HL-60 (cell line): ENCODE results near the gene SCFD1.

ENCODE experiments used
- DNase-seq, 2 experiments: peaks; one replicate each; pipeline ENCODE4 v3.0.0-alpha.2; 2010 to 2020; ENCODE audit warnings: low read depth in 1 of 2, low spot score in 1 of 2
- H3K27ac ChIP-seq: fragments of 250-450 bp; sonication (Bioruptor Pico); replicated peaks from 2 replicates; pipeline ENCODE4 v1.5.1; 2020; ENCODE audit warnings: mild to moderate bottlenecking, moderate library complexity
- H3K27me3 ChIP-seq: fragments of 250-450 bp; sonication (Bioruptor Pico); 2 replicates; pipeline ENCODE4 v1.5.1; 2021; ENCODE audit warnings: mild to moderate bottlenecking, moderate library complexity; ENCODE audit not compliant: insufficient read depth, poor library complexity, severe bottlenecking
- H3K4me3 ChIP-seq: replicated peaks from 2 replicates; pipeline ENCODE4 v1.5.1; 2011; ENCODE audit warnings: mild to moderate bottlenecking, control low read depth, low read length; ENCODE audit not compliant: insufficient read depth
- GABPA ChIP-seq: IDR thresholded peaks from 2 replicates; pipeline ENCODE4 v1.6.1; 2012; ENCODE audit warnings: low read depth
- POLR2AphosphoS5 ChIP-seq: IDR thresholded peaks from 2 replicates; pipeline ENCODE4 v1.6.1; 2012; ENCODE audit warnings: low read depth
- SPI1 ChIP-seq: IDR thresholded peaks from 2 replicates; pipeline ENCODE4 v1.6.1; 2012; ENCODE audit warnings: low read depth, mild to moderate bottlenecking, borderline replicate concordance
- TF ChIP-seq, protein P1 (sequence below): IDR thresholded peaks from one replicate; pipeline ENCODE4 v1.5.1; 2011; ENCODE audit warnings: low read length, control low read depth, inconsistent platforms; ENCODE audit not compliant: insufficient read depth
- TF ChIP-seq, protein P2 (sequence below): IDR thresholded peaks from 2 replicates; pipeline ENCODE4 v1.6.1; 2012; ENCODE audit warnings: low read depth; ENCODE audit not compliant: insufficient replicate concordance

The SCFD1 gene

DNA sequence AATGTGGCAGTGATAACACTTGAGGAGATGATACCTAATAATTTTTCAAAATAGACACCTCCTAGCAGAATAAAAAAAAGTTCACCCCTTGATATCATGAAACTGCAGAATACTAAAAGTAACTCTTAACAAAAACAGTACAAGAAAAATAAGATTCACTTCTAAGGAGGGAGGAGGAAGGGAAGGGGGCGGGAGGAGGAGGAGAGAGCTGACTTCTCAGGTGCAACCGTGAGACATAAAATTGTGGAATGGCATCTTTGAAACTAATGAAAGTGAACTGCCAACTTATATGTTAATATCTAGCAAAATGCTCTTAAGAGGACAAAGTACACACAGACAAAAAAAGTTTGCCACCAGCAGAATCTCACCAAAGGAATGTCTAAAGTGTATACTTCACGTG lies 115.8 kb downstream of the SCFD1 start:
- Histone ChIP-seq H3K4me3 (no peak overlapping the region), H3K27me3 (no peaks in the 10 kb centered on the region), H3K27ac (no peak overlapping the region)
- TF ChIP-seq POLR2AphosphoS5 (no peak), SPI1 (no peak), GABPA (no peak)
- TF ChIP-seq, protein P1, sequence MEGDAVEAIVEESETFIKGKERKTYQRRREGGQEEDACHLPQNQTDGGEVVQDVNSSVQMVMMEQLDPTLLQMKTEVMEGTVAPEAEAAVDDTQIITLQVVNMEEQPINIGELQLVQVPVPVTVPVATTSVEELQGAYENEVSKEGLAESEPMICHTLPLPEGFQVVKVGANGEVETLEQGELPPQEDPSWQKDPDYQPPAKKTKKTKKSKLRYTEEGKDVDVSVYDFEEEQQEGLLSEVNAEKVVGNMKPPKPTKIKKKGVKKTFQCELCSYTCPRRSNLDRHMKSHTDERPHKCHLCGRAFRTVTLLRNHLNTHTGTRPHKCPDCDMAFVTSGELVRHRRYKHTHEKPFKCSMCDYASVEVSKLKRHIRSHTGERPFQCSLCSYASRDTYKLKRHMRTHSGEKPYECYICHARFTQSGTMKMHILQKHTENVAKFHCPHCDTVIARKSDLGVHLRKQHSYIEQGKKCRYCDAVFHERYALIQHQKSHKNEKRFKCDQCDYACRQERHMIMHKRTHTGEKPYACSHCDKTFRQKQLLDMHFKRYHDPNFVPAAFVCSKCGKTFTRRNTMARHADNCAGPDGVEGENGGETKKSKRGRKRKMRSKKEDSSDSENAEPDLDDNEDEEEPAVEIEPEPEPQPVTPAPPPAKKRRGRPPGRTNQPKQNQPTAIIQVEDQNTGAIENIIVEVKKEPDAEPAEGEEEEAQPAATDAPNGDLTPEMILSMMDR = no peak
- TF ChIP-seq, protein P2, sequence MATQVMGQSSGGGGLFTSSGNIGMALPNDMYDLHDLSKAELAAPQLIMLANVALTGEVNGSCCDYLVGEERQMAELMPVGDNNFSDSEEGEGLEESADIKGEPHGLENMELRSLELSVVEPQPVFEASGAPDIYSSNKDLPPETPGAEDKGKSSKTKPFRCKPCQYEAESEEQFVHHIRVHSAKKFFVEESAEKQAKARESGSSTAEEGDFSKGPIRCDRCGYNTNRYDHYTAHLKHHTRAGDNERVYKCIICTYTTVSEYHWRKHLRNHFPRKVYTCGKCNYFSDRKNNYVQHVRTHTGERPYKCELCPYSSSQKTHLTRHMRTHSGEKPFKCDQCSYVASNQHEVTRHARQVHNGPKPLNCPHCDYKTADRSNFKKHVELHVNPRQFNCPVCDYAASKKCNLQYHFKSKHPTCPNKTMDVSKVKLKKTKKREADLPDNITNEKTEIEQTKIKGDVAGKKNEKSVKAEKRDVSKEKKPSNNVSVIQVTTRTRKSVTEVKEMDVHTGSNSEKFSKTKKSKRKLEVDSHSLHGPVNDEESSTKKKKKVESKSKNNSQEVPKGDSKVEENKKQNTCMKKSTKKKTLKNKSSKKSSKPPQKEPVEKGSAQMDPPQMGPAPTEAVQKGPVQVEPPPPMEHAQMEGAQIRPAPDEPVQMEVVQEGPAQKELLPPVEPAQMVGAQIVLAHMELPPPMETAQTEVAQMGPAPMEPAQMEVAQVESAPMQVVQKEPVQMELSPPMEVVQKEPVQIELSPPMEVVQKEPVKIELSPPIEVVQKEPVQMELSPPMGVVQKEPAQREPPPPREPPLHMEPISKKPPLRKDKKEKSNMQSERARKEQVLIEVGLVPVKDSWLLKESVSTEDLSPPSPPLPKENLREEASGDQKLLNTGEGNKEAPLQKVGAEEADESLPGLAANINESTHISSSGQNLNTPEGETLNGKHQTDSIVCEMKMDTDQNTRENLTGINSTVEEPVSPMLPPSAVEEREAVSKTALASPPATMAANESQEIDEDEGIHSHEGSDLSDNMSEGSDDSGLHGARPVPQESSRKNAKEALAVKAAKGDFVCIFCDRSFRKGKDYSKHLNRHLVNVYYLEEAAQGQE = no peak
- DNase-seq = no peak

DNA sequence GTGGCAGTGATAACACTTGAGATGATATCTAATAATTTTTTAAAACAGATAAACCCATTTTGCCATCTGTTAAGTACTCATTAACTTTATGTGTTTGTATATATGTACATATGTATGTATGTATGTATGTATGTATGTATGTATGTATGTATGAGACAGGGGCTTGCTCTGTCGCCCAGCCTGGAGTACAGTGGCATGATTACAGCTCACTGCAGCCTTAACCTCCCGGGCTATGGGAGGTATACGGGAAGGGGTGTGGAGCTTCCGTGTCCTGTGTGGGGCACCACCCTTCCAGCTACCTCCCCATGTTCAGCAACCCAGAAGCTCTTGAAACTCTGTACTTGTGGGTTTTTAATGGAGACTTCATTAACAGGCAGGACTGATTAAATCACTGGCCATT lies 116.9 kb downstream of the SCFD1 start:
- H3K4me3 ChIP-seq = no peak overlapping the region
- no peak for DNase-seq
- no peaks in the 10 kb centered on the region for H3K27me3 ChIP-seq
- TF ChIP-seq POLR2AphosphoS5 (no peak), GABPA (no peak), SPI1 (no peak)
- TF ChIP-seq, protein P1 = no peak
- TF ChIP-seq, protein P2 = no peak
- H3K27ac ChIP-seq = no peak overlapping the region

DNA sequence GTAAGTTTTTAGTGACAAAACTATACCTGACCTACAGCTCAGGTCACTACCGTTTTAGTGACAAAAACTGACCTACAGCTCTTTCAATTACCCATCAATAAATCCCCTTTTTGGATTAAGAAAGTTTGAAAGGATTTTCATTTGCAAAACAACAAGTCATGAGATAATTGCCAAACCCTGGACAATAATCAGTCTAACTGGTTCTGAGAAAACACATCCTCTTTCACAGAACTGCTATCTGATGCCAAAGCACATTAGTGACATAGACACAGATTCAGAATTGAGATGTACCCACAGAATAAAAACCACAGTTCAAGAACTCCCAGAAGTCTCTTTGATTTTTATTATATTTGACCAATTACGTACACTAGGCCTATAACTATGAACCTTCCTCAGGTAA lies 126.2 kb downstream of the SCFD1 start:
- no peak overlapping the region for H3K27ac ChIP-seq
- no peak overlapping the region for H3K4me3 ChIP-seq
- TF ChIP-seq GABPA (no peak), SPI1 (no peak), POLR2AphosphoS5 (no peak)
- TF ChIP-seq, protein P1 = no peak
- TF ChIP-seq, protein P2 = no peak
- no peaks in the 10 kb centered on the region for H3K27me3 ChIP-seq
- no peak for DNase-seq
